Small intestine (tissue), 7 donors: ENCODE measurements around the gene ABTB2. TPM values are rescaled to one million over a fixed set of nuclear protein-coding genes. Genes with fewer than 3 reads are reported as not detected.
A peak's percentile ranks its signal among the peaks of the same experiment; 100 is the strongest.

Experiments
- DNase-seq, 2 donors: peaks; one replicate each; pipeline versions ENCODE4 v3.0.0 to v3.0.0-alpha.2; 2013
- FAIRE-seq: peaks from 2 replicates; lab custom pipeline; 2012; peaks lifted over from hg19 to GRCh38; lab: Jason Lieb, UNC
- H3K27ac ChIP-seq, 3 donors: one replicate each; pipeline ENCODE4 v1.5.1; 2013; ENCODE audit warnings: low read length in 2 of 3, mild to moderate bottlenecking in 2 of 3, control low read depth in 1 of 3, inconsistent platforms in 1 of 3, low read depth in 1 of 3, moderate library complexity in 1 of 3
- H3K27me3 ChIP-seq, 3 donors: one replicate each; pipeline ENCODE4 v1.6.1; 2013; ENCODE audit warnings: low read length in 3 of 3, inconsistent platforms in 1 of 3; ENCODE audit not compliant: control insufficient read depth in 3 of 3, insufficient read depth in 3 of 3
- H3K36me3 ChIP-seq, 3 donors: one replicate each; pipeline ENCODE4 v1.6.1; 2013; ENCODE audit warnings: low read length in 3 of 3, inconsistent platforms in 1 of 3, low read depth in 1 of 3, mild to moderate bottlenecking in 1 of 3, moderate library complexity in 1 of 3; ENCODE audit not compliant: control insufficient read depth in 3 of 3, insufficient read depth in 2 of 3
- H3K4me1 ChIP-seq, 3 donors: one replicate each; pipeline ENCODE4 v1.6.1; 2013; ENCODE audit warnings: low read length in 2 of 3, inconsistent platforms in 1 of 3, low read depth in 1 of 3, mild to moderate bottlenecking in 1 of 3, moderate library complexity in 1 of 3; ENCODE audit not compliant: control insufficient read depth in 3 of 3, insufficient read depth in 2 of 3
- H3K4me3 ChIP-seq, 3 donors: one replicate each; pipeline ENCODE4 v1.5.1; 2013; ENCODE audit warnings: low read length in 3 of 3, control low read depth in 1 of 3, inconsistent platforms in 1 of 3, low read depth in 1 of 3, mild to moderate bottlenecking in 1 of 3, moderate library complexity in 1 of 3
- H3K9me3 ChIP-seq, 2 donors: one replicate each; pipeline ENCODE4 v1.6.1; 2013; ENCODE audit warnings: low read depth in 1 of 2, low read length in 1 of 2; ENCODE audit not compliant: control insufficient read depth in 2 of 2, insufficient read depth in 1 of 2
- WGBS, 3 donors: extraction: QIAGEN DNeasy Blood & Tissue Kit; methylation state at CpG; one replicate each; pipeline ENCODE4 v1.1.7; 2013; 5-methylcytosine and 5-hydroxymethylcytosine counted together
- polyA plus RNA-seq, 4 donors: library from polyadenylated mRNA; stranded (reverse) in 3 of 4; unstranded in 1 of 4; fragments of 200-250 nt in 3 of 4; fragments of 120-200 nt in 1 of 4; gene quantifications; one replicate each; pipeline versions ENCODE4 v1.2.1 to v1.2.3, GENCODE V29; 2013
- donor health status: healthy with polysubstance abuse.
- donor health status: control.
- donor health status: control.
- donor health status: Bipolar disorder and iron deficiency.
- donor health status: healthy.

Gene ABTB2
- polyA plus RNA-seq, 4 donors = 0.64 to 25.1 (median 13.5) TPM

DNA sequence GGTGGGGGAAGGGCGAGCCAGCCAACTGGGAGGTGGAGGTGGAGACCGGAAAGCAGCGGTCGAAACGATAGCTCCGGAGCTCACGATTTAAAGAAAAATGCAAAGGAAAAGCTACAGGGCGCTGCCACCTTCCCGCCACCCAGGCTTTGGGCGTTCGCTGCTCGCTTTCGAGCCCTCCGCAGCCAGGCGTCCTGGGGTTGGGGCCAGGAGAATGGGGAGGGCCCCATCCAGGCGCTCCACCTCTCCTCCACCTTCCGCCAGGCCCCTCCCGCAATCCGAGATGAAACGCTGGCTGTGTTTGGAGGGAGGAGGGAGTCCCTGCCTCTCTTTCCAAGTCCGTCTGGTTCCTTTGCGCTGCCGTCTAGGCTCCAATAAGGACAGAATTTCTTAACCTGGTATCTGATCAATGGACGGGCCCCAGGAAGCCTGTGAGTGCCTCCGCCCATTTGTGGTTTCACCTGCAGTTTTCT is 483 bp upstream of the ABTB2 start:
- Histone ChIP-seq H3K36me3 (no peaks in the 10 kb centered on the region), H3K4me3 (peak overlapping the region in 2 of 3 donors; percentile 31 to 55), H3K9me3 (no peaks in the 10 kb centered on the region), H3K27ac (peak overlapping the region; percentile 69 to 77 (median 71)), H3K4me1 (peaks cover 3 to 27% (median 4%) of the 10 kb centered on the region in 3 donors), H3K27me3 (peaks cover 2 to 32% (median 4%) of the 10 kb centered on the region in 3 donors)
- WGBS, 3 donors = 0 to 1% (median 0%) methylated on average over 24 to 25 of the region's 25 CpGs
- no peak for FAIRE-seq
- DNase-seq = peak; percentile 78 to 79

DNA sequence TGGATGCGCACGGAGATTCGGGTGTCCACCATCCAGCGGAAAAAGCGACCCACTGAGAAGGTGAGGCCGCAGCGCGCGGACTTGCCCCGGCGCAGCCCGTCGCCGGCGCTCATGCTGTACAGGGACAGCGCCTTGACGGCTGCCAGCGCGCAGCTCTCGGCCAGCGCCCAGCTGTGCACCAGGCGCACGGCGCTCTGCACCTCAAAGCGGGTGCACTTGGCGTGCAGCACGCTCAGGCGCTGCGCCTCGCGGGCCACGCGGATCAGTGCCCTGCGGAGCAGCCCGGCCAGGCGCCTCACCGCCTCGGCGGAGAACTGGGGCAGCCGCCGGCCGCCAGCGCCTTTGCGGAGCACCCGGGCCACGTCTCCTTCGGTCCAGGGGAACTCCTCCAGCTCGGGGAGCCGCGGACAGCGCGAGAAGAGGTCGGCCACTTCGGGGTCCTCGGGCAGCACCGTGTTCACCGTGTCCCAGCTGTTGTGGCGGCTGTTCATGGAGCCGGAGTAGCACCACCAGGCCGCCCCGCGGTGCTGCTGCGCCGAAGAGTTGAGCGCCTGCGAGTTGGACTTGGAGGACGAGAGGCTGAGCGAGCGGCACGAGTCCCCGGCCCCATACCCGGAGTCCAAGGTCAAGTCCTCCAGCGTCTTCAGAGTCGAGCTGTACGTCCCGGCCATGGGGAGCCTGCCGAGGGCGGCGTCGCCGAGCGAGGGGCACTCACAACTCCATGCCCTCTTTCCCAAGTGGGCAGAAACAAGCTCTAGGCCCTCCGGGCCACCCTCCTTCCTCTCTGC is 703 bp downstream of the ABTB2 start:
- peak; percentile 73 to 80 for DNase-seq
- peak overlapping the region; percentile 45 to 92 (median 51) for H3K4me3 ChIP-seq
- 0% methylated on average over 64 to 83 of the region's 83 CpGs for WGBS, 3 donors
- peaks cover 0 to 38% (median 0%) of the 10 kb centered on the region in 3 donors for H3K27me3 ChIP-seq
- H3K4me1 ChIP-seq = peaks cover 3 to 27% (median 4%) of the 10 kb centered on the region in 3 donors
- H3K27ac ChIP-seq = peak overlapping the region; percentile 53 to 91 (median 74)
- no peaks in the 10 kb centered on the region for H3K9me3 ChIP-seq
- H3K36me3 ChIP-seq = no peaks in the 10 kb centered on the region
- no peak for FAIRE-seq

- Histone ChIP-seq H3K36me3 (no peaks in the 10 kb centered on the region), H3K4me3 (peak overlapping the region in 2 of 3 donors; percentile 51 to 92), H3K27me3 (peaks cover 0 to 43% (median 0%) of the 10 kb centered on the region in 3 donors), H3K9me3 (no peaks in the 10 kb centered on the region), H3K27ac (peak overlapping the region in 1 of 3 donors; percentile 91), H3K4me1 (peaks cover 3 to 27% (median 4%) of the 10 kb centered on the region in 3 donors)
- DNase-seq (no peak), FAIRE-seq (no peak)
- 1 to 4% (median 4%) methylated on average over 19 of the region's 19 CpGs for WGBS, 3 donors
These were observed 1.3 kb downstream of the ABTB2 start for GRCh38 chr11:34356576-34356912.

DNA sequence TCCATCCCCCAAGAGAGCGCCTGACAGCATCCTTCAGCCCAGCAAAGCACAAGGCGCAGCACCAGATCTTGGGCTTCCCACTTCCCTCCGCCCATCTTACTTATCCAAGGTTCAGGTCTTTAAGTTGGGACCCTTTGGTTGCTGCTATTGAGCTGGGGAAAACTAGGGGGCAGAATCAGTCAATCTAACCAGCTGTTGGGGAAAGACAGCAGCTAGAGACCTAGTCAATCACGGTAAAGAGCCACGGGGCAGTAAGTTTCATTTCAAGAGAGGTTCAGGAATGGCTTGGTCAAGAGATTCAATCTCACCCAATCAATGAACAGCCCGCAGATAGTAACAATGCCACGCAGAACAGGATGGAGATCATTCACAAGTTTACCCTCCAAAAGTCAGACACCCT is 1.7 kb downstream of the ABTB2 start:
- no peak for DNase-seq
- 41 to 46% (median 45%) methylated on average over 7 of the region's 7 CpGs for WGBS, 3 donors
- Histone ChIP-seq H3K27ac (no peak overlapping the region), H3K4me3 (peak overlapping the region in 2 of 3 donors; percentile 51 to 92), H3K36me3 (peaks cover 0 to 2% (median 0%) of the 10 kb centered on the region in 3 donors), H3K4me1 (peaks cover 3 to 27% (median 4%) of the 10 kb centered on the region in 3 donors), H3K27me3 (peaks cover 0 to 44% (median 0%) of the 10 kb centered on the region in 3 donors), H3K9me3 (no peaks in the 10 kb centered on the region)
- FAIRE-seq = no peak

DNA sequence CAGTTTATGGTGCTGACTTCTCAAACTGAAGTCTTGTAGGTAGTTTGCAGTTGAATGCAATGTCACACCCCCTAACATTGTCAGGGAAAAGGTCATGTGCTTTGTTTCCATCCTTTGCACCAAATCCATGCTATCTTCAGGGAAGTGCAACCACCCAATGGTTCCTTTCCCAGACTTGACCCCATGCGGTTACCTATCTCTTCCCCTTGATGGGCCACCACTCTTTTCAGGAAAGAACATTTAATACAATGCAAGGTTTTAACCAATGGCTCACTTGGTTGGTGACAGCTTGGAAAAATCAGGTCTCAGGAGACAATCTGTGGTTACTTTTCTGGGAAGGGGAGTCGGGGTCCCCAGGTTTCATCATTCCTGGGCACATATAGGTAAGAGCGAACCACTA is 2.1 kb downstream of the ABTB2 start:
- H3K9me3 ChIP-seq = no peaks in the 10 kb centered on the region
- FAIRE-seq (no peak), DNase-seq (no peak)
- H3K4me3 ChIP-seq = peak overlapping the region in 1 of 3 donors; percentile 92
- H3K4me1 ChIP-seq = peaks cover 3 to 27% (median 4%) of the 10 kb centered on the region in 3 donors
- peaks cover 0 to 47% (median 0%) of the 10 kb centered on the region in 3 donors for H3K27me3 ChIP-seq
- WGBS, 3 donors = 80 to 91% (median 82%) methylated on average over 3 of the region's 3 CpGs
- peaks cover 0 to 2% (median 0%) of the 10 kb centered on the region in 3 donors for H3K36me3 ChIP-seq
- no peak overlapping the region for H3K27ac ChIP-seq

GRCh38 chr11:34354782-34355181 is 3.0 kb downstream of the ABTB2 start:
- peaks cover 0 to 2% (median 0%) of the 10 kb centered on the region in 3 donors for H3K36me3 ChIP-seq
- H3K9me3 ChIP-seq = no peaks in the 10 kb centered on the region
- H3K4me1 ChIP-seq = peaks cover 3 to 27% (median 4%) of the 10 kb centered on the region in 3 donors
- H3K27me3 ChIP-seq = peaks cover 0 to 49% (median 0%) of the 10 kb centered on the region in 3 donors
- peak overlapping the region in 1 of 3 donors; percentile 92 for H3K4me3 ChIP-seq
- H3K27ac ChIP-seq = no peak overlapping the region
- FAIRE-seq = no peak
- DNase-seq = no peak

DNA sequence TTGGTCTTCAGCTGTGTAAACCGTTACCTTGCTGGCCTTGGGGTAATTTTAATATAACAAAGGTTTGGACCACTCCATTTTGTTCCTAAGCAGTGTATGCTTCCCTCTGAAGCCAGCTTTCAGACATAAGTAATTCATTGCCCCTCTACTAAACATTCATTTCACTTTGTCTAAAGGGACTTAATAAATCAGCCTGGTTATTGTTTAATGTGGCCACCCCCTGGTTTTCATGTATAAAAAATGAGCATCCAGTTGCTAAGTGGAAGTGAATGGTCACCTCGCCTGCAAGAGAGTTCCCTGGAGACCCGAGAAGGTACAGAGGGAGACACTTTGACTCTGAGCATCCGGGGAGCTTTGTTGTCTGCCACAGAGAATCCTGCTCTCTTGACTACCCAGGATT is 3.9 kb downstream of the ABTB2 start:
- no peak overlapping the region for H3K4me3 ChIP-seq
- DNase-seq = no peak
- WGBS, 3 donors = 79 to 90% (median 89%) methylated on average over 4 of the region's 4 CpGs

DNA sequence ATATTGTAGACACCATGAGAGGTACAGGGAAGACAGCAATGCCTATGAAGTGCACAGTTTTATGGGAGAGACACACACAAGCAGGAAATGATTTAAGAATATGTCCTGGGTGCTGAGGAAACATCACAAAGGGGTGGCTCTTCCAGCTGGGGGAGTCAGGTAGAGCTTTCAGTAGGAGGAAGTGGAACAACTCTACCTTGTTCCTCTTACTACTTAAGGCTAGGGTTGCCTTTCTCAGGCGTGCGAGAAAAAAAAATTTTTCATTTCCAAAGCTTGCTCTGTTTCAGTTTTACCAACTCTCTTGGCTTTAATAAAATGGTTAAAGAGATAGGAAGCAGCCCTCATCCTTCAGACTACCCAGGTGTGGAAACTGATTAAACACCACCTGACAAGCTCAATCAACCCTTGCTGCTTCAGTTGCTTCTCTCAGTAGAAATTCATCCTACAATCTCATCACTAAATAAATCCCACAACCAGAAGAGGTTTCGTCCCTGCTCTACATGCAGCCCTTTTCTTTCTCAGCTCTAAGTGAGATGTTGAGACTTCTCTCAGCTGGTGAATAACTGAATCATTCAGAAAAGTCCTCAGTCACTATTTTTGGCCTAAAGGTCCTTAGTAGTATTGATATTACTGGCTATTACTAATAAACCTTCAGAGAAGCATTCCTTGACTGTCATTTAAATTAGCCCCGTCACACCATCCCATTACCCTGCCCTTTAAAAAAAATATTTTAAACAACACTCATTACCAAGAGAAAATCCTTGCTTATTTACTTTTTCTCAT is 5.9 kb downstream of the ABTB2 start:
- no peak overlapping the region for H3K27ac ChIP-seq
- no peak for FAIRE-seq
- DNase-seq = no peak
- peaks cover 0 to 45% (median 0%) of the 10 kb centered on the region in 3 donors for H3K27me3 ChIP-seq
- H3K9me3 ChIP-seq = no peaks in the 10 kb centered on the region
- 84 to 89% (median 87%) methylated on average over 4 of the region's 4 CpGs for WGBS, 3 donors
- H3K36me3 ChIP-seq = peaks cover 0 to 2% (median 0%) of the 10 kb centered on the region in 3 donors
- no peak overlapping the region for H3K4me3 ChIP-seq
- H3K4me1 ChIP-seq = peaks cover 3 to 14% (median 14%) of the 10 kb centered on the region in 3 donors

More for the DNA sequence above, 3.9 kb downstream of the ABTB2 start:
- Histone ChIP-seq H3K9me3 (no peaks in the 10 kb centered on the region), H3K36me3 (peaks cover 0 to 2% (median 0%) of the 10 kb centered on the region in 3 donors), H3K27ac (no peak overlapping the region), H3K27me3 (peaks cover 0 to 49% (median 0%) of the 10 kb centered on the region in 3 donors), H3K4me1 (peaks cover 3 to 27% (median 7%) of the 10 kb centered on the region in 3 donors)
- FAIRE-seq = no peak
